ENCODE data around the gene HRNR.
A peak's percentile ranks its signal among the peaks of the same experiment; 100 is the strongest.
"Not testable (repeated sequence)": the region's sequence is repeated elsewhere in the genome, so short reads cannot be mapped to it uniquely, and the experiment has no call there.

HRNR gene

GRCh38 chr1:152224093-152224492 lies at the start of gene HRNR:
Gene HRNR, minus strand, starts transcription at chr1:152224193. Its CDS starts 940 bp downstream, at chr1:152223253.
- no peak for DNase-seq

GRCh38 chr1:152256394-152256793 lies 32.4 kb upstream of the HRNR start:
- DNase-seq: not testable (repeated sequence)

- DNase-seq: no peak
Observed at GRCh38 chr1:152252157-152252556, 28.2 kb upstream of the HRNR start.

- DNase-seq: no peak
Observed at GRCh38 chr1:152251391-152251790, 27.4 kb upstream of the HRNR start.

GRCh38 chr1:152247316-152247715 lies 23.3 kb upstream of the HRNR start:
- no peak for DNase-seq

- no peak for DNase-seq
Observed at GRCh38 chr1:152244576-152245273, 20.7 kb upstream of the HRNR start.

- DNase-seq: no peak
Observed at GRCh38 chr1:152237093-152237492, 13.1 kb upstream of the HRNR start.

- DNase-seq: no peak
Observed at GRCh38 chr1:152228831-152229230, 4.8 kb upstream of the HRNR start.

- DNase-seq: no peak
Observed at GRCh38 chr1:152227310-152227928, 3.4 kb upstream of the HRNR start.

- DNase-seq: no peak
Observed at GRCh38 chr1:152225678-152226077, 1.7 kb upstream of the HRNR start.

GRCh38 chr1:152220166-152221163 lies 3.5 kb downstream of the HRNR start:
- no peak for DNase-seq

GRCh38 chr1:152219438-152219837 lies 4.6 kb downstream of the HRNR start:
- not testable (repeated sequence) for DNase-seq

GRCh38 chr1:152218762-152219436 lies 5.1 kb downstream of the HRNR start:
- DNase-seq: no peak

GRCh38 chr1:152215604-152216003 lies 8.4 kb downstream of the HRNR start:
- not testable (repeated sequence) for DNase-seq

- DNase-seq: not testable (repeated sequence)
Observed at GRCh38 chr1:152214911-152215310, 9.1 kb downstream of the HRNR start.

GRCh38 chr1:152198982-152199381 lies 25.0 kb downstream of the HRNR start:
- no peak for DNase-seq

GRCh38 chr1:152197361-152197941 lies 26.5 kb downstream of the HRNR start:
- no peak for DNase-seq

GRCh38 chr1:152191711-152192110 lies 32.3 kb downstream of the HRNR start:
- no peak for DNase-seq

GRCh38 chr1:152191260-152191659 lies 32.7 kb downstream of the HRNR start:
- DNase-seq: no peak

GRCh38 chr1:152190589-152190988 lies 33.4 kb downstream of the HRNR start:
- DNase-seq: no peak

GRCh38 chr1:152189657-152190442 lies 34.1 kb downstream of the HRNR start:
- peak; percentile 63 for DNase-seq
